Endometrial microvascular endothelial cells (primary cell): ENCODE data around the gene ANXA2R. TPM values are rescaled to one million over a fixed set of nuclear protein-coding genes. Genes with fewer than 3 reads are reported as not detected.
"Not testable (repeated sequence)": the region's sequence is repeated elsewhere in the genome, so short reads cannot be mapped to it uniquely, and the experiment has no call there.

ENCODE experiments used
- in situ Hi-C: cut with HindIII; loops from 2 replicates; pipeline ENCODE4 v1.10.0; 2017; ENCODE audit warnings: low sequenced_read_pairs, low pct_unique_long_range_greater_than_20kb; ENCODE audit errors: inconsistent ontology term
- total RNA-seq: library from RNA; depleted of rRNA; stranded (reverse); fragments of >200 nt; gene quantifications from one replicate; pipeline ENCODE4 v1.2.3, GENCODE V29; 2015; ENCODE audit errors: inconsistent ontology term

ANXA2R gene
- total RNA-seq, 1 donor from 2014 or later: 11.1 TPM

DNA sequence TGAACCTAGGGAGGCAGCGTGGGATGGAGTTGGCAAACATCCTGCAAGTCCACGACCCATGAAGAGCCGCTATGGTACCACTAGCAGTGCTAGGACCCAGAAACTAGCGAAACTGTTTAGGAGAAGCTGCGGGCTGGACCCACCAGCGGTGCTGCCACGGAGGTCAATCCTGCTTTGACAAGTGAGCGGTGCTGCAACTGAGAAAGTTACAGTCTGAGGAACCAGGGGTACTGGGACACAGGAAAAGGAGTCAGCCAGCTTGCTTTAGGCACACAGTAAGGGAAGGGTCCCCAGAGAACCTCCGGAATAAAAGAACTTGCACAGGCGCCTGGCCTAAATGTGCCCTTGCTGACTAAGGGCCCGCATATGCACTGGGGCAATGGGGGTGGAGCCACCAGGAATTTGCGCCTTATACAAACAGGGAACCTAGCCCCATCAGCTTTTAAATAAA is 23.6 kb upstream of the ANXA2R start:
- in situ Hi-C loops: no loop called here

DNA sequence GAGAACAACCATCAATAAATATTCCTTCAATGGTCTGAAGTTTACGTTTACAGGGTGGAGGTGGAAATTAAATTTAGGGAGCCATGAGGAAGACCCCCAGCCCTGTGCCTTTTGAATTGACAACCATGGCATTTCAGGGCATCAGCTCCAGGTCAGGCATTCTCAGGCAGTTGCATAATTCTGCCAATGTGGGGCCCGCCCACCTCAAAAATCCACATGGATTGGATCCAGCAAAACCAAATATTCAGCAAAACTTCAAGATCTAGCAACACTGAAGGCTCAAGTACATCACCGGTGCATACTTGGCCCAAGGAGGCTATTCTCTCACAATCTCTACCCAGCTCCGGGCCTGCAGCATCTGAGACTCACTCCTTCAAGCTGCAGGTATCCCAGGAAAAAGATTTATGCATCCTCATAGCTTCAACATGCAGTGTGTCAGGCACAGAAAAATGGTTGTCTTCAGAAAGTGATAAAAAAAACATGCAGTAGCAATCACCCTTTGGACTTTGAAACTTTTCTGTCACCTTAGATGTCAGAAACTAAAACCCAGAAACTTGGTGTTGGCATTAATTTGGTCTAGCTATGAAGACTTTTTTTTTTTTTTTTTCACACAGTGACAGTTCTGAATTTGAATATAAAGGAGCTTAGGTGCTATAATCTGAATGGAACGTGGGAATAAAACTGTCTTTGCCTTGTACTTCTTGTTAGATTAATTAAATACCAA is 21.4 kb upstream of the ANXA2R start:
- in situ Hi-C loops: no loop called here

GRCh38 chr5:43060020-43060419 is 19.9 kb upstream of the ANXA2R start:
- in situ Hi-C loops: not testable (repeated sequence)

DNA sequence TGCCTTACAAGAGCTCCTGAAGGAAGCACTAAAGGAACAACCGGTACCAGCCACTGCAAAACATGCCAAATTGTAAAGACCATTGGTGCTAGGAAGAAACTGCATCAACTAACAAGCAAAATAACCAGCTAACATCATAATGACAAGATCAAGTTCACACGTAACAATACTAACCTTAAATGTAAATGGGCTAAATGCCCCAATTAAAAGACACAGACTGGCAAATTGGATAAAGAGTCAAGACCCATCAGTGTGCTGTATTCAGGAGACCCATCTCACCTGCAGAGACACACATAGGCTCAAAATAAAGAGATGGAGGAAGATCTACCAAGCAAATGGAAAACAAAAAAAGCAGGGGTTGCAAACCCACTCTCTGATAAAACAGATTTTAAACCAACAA is 15.0 kb upstream of the ANXA2R start:
- in situ Hi-C loops: not testable (repeated sequence)

- in situ Hi-C loops: no loop called here
These were observed 11.6 kb upstream of the ANXA2R start for GRCh38 chr5:43051684-43052083.

DNA sequence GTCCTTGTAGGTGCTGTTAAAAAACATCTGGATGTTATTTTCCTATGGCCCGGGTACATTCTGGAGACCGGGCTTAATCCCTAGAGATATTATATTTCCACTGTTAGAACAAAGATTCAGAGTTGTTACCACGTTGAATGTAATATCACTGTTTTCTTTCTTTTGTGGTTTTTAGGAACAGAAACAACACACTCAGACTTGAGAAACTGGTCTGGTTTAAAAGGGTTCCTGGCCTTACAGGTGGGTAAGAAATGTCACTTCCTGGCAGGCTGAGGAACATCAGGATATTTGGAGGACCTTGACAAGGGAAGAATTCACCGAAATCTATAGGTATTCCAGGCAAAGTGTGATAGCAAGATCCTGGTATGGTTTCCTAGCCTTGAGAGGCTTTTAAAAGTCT is 10.3 kb upstream of the ANXA2R start:
- in situ Hi-C loops: no loop called here

GRCh38 chr5:43049236-43049635 is 9.1 kb upstream of the ANXA2R start:
- in situ Hi-C loops: no loop called here

- in situ Hi-C loops: no loop called here
These were observed 6.4 kb upstream of the ANXA2R start for GRCh38 chr5:43046474-43046873.

- in situ Hi-C loops: no loop called here
These were observed 5.1 kb upstream of the ANXA2R start for GRCh38 chr5:43045236-43045635.

- in situ Hi-C loops: no loop called here
These were observed 4.2 kb upstream of the ANXA2R start for GRCh38 chr5:43044181-43044914.

- in situ Hi-C loops: no loop called here
These were observed 3.3 kb upstream of the ANXA2R start for GRCh38 chr5:43043400-43043756.

DNA sequence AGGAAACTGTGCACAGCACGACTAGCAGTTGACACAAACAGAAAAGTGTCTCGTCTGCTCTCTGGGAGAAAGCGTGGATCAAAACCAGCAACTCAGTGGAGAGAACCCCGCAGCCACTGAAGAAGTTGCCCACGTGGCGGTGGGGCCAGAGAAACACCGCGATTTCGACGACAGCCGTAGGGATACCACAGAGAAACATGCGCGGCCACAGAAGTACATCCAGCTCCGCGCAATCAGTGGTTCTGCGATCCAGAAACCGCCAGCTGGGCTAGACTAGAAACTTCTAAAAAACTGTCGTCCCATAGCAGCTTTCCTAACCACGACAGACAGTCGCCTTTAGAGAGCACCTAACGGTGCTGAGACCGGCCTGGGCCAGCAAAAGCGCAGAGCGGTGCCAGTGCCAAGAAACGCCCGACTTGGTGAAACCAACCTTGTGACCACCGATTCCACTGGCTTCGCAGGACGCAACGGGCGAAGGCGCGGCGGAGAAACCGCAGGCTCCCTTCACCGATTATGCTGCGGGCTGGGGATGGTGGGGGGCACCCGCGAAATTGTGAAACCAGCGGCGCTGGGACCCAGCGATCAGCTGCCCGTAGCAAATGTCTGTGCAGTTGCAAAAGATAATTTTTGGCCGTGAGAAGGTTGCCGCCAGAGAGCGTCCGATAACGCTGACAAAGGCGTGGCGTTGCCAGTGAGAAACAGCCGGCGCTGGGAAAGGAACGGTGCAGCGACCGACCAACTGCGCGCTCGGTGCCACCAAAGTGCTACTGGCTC is 2.7 kb upstream of the ANXA2R start:
- in situ Hi-C loops: no loop called here

- in situ Hi-C loops: no loop called here
These were observed 2.1 kb upstream of the ANXA2R start for GRCh38 chr5:43042176-43042625.

GRCh38 chr5:43041669-43042175 is 1.6 kb upstream of the ANXA2R start:
- in situ Hi-C loops: no loop called here

- in situ Hi-C loops: no loop called here
These were observed 1.1 kb upstream of the ANXA2R start for GRCh38 chr5:43041110-43041668.

GRCh38 chr5:43039471-43040286 is 440 bp downstream of the ANXA2R start:
- in situ Hi-C loops: no loop called here

DNA sequence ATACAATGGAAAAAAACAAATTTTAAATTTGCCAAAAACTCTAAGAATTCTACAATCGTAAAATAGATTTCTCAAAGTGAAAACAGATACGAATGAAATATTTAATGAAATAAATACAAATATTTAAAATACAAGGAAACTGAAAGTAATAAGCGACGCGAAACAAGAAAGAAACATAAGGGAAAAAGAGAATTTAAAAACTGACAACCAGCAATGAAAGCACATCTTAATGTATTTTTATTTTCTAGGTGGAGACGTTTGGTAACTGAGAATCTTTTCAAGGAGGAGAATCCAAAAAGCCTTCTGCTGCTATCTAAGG is 1.0 kb downstream of the ANXA2R start:
- in situ Hi-C loops: no loop called here

DNA sequence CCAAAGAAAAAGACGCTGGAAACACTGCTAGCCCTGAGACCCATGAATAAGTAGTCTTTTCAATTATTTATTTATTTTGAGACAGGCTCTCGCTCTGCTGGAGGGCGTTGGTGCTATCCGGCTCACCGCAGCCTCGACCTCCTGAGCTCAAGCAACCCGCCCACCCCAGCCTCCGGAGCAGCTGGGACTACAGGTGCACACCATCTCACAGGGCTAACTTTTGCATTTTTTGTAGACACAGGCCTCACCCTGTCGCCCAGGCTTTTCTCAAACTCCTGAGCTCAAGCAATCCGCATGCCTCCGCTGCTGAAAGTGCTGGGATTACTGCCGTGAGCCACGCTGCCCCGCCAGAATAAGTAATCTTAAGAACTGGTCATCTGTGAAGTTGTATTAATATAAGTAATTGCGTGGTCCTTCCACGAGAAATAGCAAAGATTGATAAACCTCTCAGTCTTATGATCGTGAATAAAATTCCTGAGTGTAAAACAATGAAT is 1.6 kb downstream of the ANXA2R start:
- in situ Hi-C loops: no loop called here
